ENCODE results near the gene PORCN.
"Not testable (repeated sequence)": the region's sequence is repeated elsewhere in the genome, so short reads cannot be mapped to it uniquely, and the experiment has no call there.

The PORCN gene

GRCh38 chrX:48513670-48514069, 4.9 kb downstream of the PORCN start:
- DNase-seq (ENCODE audit: low spot score): no peak

DNA sequence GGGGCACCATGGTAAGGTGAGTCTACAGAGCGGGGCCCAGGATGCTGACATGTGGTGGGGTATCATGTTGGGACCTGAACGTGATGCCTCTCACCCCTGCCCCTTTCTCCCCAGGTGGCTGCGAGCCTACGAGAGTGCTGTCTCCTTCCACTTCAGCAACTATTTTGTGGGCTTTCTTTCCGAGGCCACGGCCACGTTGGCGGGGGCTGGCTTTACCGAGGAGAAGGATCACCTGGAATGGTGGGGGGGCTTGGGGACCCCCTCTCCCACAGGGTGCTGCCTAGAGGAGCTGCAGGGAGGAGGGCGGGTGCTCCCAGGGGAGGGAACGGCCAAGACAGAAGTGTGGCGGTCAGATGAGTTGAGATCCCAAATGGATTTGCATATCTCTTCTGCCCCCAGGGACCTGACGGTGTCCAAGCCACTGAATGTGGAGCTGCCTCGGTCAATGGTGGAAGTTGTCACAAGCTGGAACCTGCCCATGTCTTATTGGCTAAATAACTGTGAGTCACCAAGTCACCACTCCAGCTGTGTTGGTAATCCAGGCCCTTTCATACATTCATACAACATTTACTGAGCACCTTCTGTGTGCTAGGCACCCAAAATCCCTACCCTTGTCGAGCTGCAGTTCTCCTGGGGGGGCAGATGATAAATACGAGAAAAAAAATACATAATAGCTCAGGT, 5.5 kb downstream of the PORCN start:
- no peak for DNase-seq (ENCODE audit: low spot score)

DNA sequence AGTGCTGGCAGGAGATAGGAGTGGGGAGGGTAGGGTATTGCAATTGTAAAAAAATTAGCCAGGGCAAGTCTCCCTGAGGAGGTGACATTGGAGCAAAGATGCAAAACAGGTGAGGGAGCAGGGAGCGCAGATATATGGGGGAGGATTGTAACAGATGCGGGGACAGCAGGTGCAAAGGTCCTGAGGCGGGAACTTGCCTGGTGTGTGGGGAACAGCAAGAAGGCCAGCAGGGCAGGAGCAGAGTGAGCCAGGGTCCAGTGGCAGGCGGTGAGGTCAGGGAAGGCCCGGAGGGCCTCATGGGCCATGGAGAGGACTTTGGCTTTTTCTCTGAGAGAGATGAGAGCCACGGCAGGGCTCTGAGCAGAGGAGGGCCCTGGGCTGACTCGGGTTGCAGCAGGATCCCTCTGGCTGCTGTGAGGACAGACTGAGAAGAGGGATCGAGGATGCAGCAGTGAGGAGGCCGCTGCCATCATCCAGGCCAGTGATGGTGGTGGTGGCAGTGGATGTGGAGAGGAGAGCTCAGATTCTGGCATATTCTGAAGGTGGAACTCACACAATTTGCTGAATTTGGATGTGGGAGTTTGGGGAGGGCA, 6.2 kb downstream of the PORCN start:
- no peak for DNase-seq (ENCODE audit: low spot score)

GRCh38 chrX:48515842-48516241, 7.0 kb downstream of the PORCN start:
- no peak for DNase-seq (ENCODE audit: low spot score)

DNA sequence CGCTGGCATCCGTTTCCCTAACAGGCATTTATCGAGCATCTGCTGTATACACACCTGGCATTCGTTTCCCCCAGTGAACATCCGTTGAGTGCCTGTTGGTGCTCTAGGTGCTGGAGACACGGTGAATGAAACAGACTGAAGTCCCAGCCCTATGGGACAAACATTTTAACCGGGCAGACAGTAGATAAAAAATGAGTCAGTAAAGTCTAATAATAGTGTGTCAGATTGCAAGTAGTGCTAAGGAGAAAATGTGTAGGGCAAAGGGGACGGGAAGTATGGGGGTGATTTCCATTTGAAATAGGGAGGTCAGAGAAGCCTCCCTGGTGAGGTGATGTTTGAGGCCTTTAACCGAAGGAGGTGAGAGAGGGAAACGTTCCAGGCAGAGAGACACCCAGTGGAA, 7.5 kb downstream of the PORCN start:
- no peak for DNase-seq (ENCODE audit: low spot score)

DNA sequence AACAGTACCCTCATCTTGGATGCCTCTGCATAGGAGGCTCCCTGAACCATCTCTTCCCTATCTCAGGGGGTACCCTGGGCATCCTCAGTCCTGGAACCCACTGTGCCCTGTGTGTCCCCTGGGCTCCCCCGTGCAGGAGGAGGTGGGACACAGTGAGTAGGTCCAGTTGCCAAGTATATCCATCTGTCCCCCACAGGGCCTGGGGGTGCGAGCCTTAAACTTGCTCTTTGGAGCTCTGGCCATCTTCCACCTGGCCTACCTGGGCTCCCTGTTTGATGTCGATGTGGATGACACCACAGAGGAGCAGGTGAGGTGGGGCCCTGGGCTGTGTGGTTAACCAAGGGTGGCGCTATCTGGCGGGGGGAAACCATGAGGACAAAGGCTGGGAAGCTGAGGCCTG, 8.2 kb downstream of the PORCN start:
- DNase-seq (ENCODE audit: low spot score): no peak

DNA sequence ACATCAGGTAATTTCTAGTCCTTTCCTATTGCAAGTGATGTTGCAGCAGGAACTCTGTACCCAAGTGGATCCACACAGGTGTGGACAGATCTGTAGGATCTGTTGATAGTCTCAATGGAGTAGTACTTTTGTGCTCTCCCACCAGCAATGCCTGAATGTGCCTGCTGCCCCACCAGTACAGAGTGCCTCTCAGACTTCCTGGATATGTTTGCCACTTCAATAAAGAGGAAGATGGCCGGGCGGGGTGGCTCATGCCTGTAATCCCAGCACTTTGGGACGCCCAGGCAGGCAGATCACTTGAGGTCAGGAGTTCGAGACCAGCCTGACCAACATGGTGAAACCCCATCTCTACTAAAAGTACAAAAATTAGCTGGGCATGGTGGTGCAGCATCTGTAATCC, 10.7 kb downstream of the PORCN start:
- not testable (repeated sequence) for DNase-seq (ENCODE audit: low spot score)

- no peak for DNase-seq (ENCODE audit: low spot score)
Measured at GRCh38 chrX:48520455-48520854, 11.7 kb downstream of the PORCN start.

GRCh38 chrX:48520976-48521352, 12.2 kb downstream of the PORCN start:
- DNase-seq (ENCODE audit: low spot score): no peak

GRCh38 chrX:48521353-48522243, 12.8 kb downstream of the PORCN start, which contains the start of gene EBP:
Gene EBP (plus strand): TSS chrX:48521808. CDS start chrX:48523772, 1,964 bp downstream.
- DNase-seq (ENCODE audit: low spot score): peak; percentile 91

- no peak for DNase-seq (ENCODE audit: low spot score)
Measured at GRCh38 chrX:48522291-48522690, 13.5 kb downstream of the PORCN start.

DNA sequence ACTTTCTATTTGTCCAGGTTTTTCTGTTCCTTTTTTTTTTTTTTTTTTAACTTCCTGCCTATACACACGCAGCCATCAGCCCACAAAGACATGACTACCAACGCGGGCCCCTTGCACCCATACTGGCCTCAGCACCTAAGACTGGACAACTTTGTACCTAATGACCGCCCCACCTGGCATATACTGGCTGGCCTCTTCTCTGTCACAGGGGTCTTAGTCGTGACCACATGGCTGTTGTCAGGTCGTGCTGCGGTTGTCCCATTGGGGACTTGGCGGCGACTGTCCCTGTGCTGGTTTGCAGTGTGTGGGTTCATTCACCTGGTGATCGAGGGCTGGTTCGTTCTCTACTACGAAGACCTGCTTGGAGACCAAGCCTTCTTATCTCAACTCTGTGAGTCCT, 14.9 kb downstream of the PORCN start:
- DNase-seq (ENCODE audit: low spot score): no peak

GRCh38 chrX:48525853-48526252, 17.1 kb downstream of the PORCN start:
- DNase-seq (ENCODE audit: low spot score): not testable (repeated sequence)

GRCh38 chrX:48530736-48531135, 21.9 kb downstream of the PORCN start:
- no peak for DNase-seq (ENCODE audit: low spot score)

GRCh38 chrX:48531358-48531959, 22.7 kb downstream of the PORCN start:
- peak; percentile 64 for DNase-seq (ENCODE audit: low spot score)

DNA sequence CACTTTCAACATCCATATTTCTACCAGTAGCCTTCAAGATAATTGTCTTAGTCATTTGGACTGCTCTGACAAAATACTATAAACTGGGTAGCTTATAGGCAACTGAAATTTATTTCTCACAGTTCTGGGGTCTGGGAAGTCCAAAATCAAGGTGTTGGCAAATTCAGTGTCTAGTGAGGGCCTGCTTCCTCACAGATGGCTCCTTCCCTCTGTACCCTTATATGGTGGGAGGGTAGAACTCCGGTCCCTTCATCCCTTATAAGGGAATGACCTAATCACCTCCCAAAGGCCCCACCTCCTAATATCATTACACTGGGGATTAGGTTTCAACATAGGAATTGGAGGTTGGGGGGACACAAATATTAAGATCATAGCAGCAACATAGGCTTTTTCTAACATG, 23.4 kb downstream of the PORCN start:
- no peak for DNase-seq (ENCODE audit: low spot score)

GRCh38 chrX:48533165-48533564, 24.4 kb downstream of the PORCN start:
- no peak for DNase-seq (ENCODE audit: low spot score)

GRCh38 chrX:48538641-48539344, 30.0 kb downstream of the PORCN start:
- no peak for DNase-seq (ENCODE audit: low spot score)

DNA sequence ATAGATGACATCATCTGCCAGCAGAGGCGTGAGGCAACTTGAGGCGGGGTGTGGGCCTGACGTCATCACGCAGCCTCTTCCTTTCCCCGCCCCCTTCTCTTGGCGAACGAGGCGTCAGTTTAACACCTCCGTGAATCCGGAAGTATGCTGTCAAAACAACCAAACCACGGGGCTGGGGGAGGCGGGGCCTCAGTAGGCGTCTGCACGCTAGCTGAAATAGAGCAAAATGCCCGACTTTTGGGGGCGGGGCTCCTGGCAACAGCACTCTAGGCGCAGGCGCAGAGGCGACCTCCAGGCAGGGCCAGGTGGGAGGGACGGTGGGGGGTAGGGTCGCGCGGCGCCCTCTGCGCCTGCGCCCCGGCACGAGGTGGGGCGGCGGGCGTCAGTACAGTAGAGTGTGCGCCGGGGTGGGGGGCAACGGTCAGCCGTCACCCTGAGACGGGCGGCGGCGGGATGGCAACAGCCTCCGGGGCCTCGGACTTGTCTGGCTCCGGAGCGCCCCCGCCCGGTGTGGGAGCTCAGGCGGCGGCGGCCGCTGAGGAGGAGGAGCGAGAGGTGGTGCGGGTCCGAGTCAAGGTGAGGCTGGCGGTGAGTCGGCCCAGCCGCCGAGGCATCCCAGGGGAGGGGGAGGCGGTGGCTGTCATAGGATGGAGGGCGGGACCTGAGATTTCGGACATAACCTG, 30.7 kb downstream of the PORCN start, which contains the start of gene TBC1D25:
TBC1D25 (plus strand) TSS at position 370 of the 683 bp plus-strand sequence; CDS start at position 454, 84 bp downstream.
- peak; percentile 96 for DNase-seq (ENCODE audit: low spot score)

DNA sequence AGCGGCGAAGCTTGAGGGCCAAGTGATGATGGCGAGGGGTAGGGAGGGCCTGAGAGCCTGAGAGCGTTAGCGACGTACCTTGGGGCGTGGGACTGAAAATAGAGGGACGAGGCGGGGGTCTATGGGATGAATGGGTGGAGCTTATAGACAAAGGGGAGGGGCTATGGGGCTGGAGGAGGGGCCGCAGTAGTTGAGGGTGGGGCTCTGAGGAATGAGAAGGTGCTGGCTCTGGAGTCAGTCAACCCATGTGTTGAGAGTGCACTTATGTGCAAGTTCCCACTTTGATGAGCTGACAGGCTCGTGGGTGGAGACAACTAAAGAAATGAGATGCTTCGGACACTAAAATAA, 31.2 kb downstream of the PORCN start:
- DNase-seq (ENCODE audit: low spot score): no peak

- DNase-seq (ENCODE audit: low spot score): no peak
Measured at GRCh38 chrX:48540480-48540879, 31.7 kb downstream of the PORCN start.

Measured in RKO (cell line).